SK-N-MC (cell line): ENCODE measurements around the gene PDXP.

Source experiments
- EZH2 ChIP-seq: fragments of 200-600 bp; sonication (generic); IDR thresholded peaks from one replicate; pipeline ENCODE4 v1.6.1; 2017; ENCODE audit warnings: antibody characterized with exemption
- FOXP2 ChIP-seq: optimal IDR thresholded peaks from 2 replicates; pipeline ENCODE3; 2011; ENCODE audit warnings: mild to moderate bottlenecking, moderate library complexity; ENCODE audit not compliant: insufficient read depth; ENCODE audit errors: extremely low read length, control extremely low read depth
- POLR2AphosphoS5 ChIP-seq: IDR thresholded peaks from 2 replicates; pipeline ENCODE4 v1.6.1; 2012; ENCODE audit warnings: mild to moderate bottlenecking, low read depth, low read length, borderline replicate concordance

- no peak for TF ChIP-seq EZH2
- TF ChIP-seq POLR2AphosphoS5 = no peak
- no peak for TF ChIP-seq FOXP2
Measured at GRCh38 chr22:37679670-37680069, 21.1 kb downstream of the PDXP start.
